Thymus (tissue), 11 donors: ENCODE data around the gene TTI1. TPM values are rescaled to one million over a fixed set of nuclear protein-coding genes. Genes with fewer than 3 reads are reported as not detected.

ENCODE experiments used
- DNase-seq, 9 donors: peaks; one replicate each; pipeline ENCODE4 v3.0.0-alpha.2; 2013; ENCODE audit warnings: low spot score in 9 of 9, low read depth in 6 of 9, missing footprints in 1 of 9
- H3K27ac ChIP-seq, 2 donors: one replicate each; pipeline ENCODE4 v1.5.1; 2013; ENCODE audit warnings: control low read depth in 1 of 2, low read depth in 1 of 2, low read length in 1 of 2, mild to moderate bottlenecking in 1 of 2, moderate library complexity in 1 of 2
- H3K27me3 ChIP-seq, 2 donors: one replicate each; pipeline ENCODE4 v1.5.1; 2013; ENCODE audit warnings: low read length in 1 of 2; ENCODE audit not compliant: control insufficient read depth in 2 of 2, insufficient read depth in 1 of 2
- H3K36me3 ChIP-seq, 2 donors: one replicate each; pipeline ENCODE4 v1.5.1; 2013; ENCODE audit warnings: low read length in 1 of 2, mild to moderate bottlenecking in 1 of 2, moderate library complexity in 1 of 2; ENCODE audit not compliant: control insufficient read depth in 2 of 2, insufficient read depth in 2 of 2
- H3K4me1 ChIP-seq, 2 donors: one replicate each; pipeline ENCODE4 v1.5.1; 2013; ENCODE audit warnings: low read length in 2 of 2; ENCODE audit not compliant: control insufficient read depth in 2 of 2, insufficient read depth in 2 of 2
- H3K4me3 ChIP-seq, 2 donors: one replicate each; pipeline ENCODE4 v1.5.1; 2013; ENCODE audit warnings: low read length in 2 of 2, control low read depth in 1 of 2, mild to moderate bottlenecking in 1 of 2
- H3K9me3 ChIP-seq, 2 donors: one replicate each; pipeline ENCODE4 v1.5.1; 2013; ENCODE audit warnings: low read length in 1 of 2, mild to moderate bottlenecking in 1 of 2; ENCODE audit not compliant: control insufficient read depth in 2 of 2, insufficient read depth in 1 of 2
- WGBS: extraction: QIAGEN DNeasy Blood & Tissue Kit; methylation state at CpG from one replicate; pipeline ENCODE4 v1.1.7; 2013; 5-methylcytosine and 5-hydroxymethylcytosine counted together
- polyA plus RNA-seq: library from polyadenylated mRNA; stranded (reverse); fragments of 200-250 nt; gene quantifications from one replicate; pipeline ENCODE4 v1.2.3, GENCODE V29; 2013
- total RNA-seq: library from RNA; stranded (reverse); fragments of 120-200 nt; gene quantifications from one replicate; pipeline ENCODE4 v1.2.4, GENCODE V29; 2013
- donor health status: healthy.

Gene TTI1
- total and polyA plus RNA-seq, 2 donors, result 11.2 to 15.4 TPM

DNA sequence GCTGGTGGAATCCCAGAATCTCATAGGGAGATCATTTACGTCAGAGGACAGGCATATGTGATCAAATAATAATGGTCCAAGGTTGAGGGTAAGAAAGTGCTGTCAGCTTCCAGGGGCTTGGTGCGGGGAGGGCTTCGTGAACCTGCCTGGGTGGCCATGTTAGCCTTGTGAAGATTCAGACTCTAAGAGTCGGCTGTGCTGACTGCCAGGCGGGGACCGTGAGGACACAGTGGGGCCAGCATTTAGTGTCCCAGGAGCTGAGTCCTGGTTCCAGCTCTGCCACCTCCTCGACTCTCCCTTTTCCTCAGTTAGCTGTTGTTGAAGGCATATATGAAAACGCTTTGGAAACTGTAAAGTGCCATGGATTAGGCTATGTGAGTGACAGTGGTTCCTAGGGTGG lies 96.8 kb downstream of the TTI1 start:
- no peaks in the 10 kb centered on the region for H3K36me3 ChIP-seq
- no peak for DNase-seq
- no peak overlapping the region for H3K4me3 ChIP-seq
- H3K9me3 ChIP-seq, result no peaks in the 10 kb centered on the region
- no peaks in the 10 kb centered on the region for H3K27me3 ChIP-seq
- no peaks in the 10 kb centered on the region for H3K4me1 ChIP-seq
- H3K27ac ChIP-seq, result no peak overlapping the region
- WGBS, result 95% methylated on average over 8 of the region's 8 CpGs

- Histone ChIP-seq H3K27me3 (no peaks in the 10 kb centered on the region), H3K9me3 (no peaks in the 10 kb centered on the region), H3K4me3 (no peak overlapping the region), H3K4me1 (no peaks in the 10 kb centered on the region), H3K27ac (no peak overlapping the region), H3K36me3 (no peaks in the 10 kb centered on the region)
- DNase-seq, result no peak
- WGBS, result 97% methylated on average over 10 of the region's 10 CpGs
Observed at GRCh38 chr20:37936041-37936440, 97.2 kb downstream of the TTI1 start.

DNA sequence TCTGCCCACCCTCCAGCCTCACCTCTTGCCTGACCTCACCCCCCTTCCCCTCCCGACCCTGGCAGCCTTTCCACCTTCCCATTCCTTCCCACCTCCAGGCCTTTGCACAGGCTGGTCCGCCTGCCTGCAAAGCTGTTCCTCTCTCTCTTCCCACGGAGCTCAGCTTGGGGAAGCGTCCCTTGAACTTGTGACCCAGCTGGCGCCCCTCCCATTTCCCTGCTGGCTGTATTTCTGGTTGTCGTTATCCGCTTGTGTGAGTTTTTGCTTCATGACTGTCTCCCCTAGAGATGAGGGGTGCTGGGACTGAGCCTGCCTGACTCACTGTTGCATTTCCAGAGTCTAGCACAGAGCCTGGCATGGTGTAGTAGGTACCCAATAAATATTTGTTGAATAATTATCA lies 97.8 kb downstream of the TTI1 start:
- DNase-seq, result no peak
- H3K36me3 ChIP-seq, result no peaks in the 10 kb centered on the region
- 82% methylated on average over 7 of the region's 7 CpGs for WGBS
- no peak overlapping the region for H3K4me3 ChIP-seq
- no peak overlapping the region for H3K27ac ChIP-seq
- no peaks in the 10 kb centered on the region for H3K4me1 ChIP-seq
- no peaks in the 10 kb centered on the region for H3K9me3 ChIP-seq
- H3K27me3 ChIP-seq, result no peaks in the 10 kb centered on the region

GRCh38 chr20:37934634-37935375 lies 98.5 kb downstream of the TTI1 start:
- 93% methylated on average over 14 of the region's 14 CpGs for WGBS
- Histone ChIP-seq H3K4me3 (no peak overlapping the region), H3K36me3 (no peaks in the 10 kb centered on the region), H3K4me1 (no peaks in the 10 kb centered on the region), H3K27me3 (no peaks in the 10 kb centered on the region), H3K9me3 (no peaks in the 10 kb centered on the region), H3K27ac (no peak overlapping the region)
- no peak for DNase-seq

- WGBS, result 93% methylated on average over 15 of the region's 15 CpGs
- Histone ChIP-seq H3K27ac (no peak overlapping the region), H3K27me3 (no peaks in the 10 kb centered on the region), H3K4me3 (no peak overlapping the region), H3K4me1 (no peaks in the 10 kb centered on the region), H3K36me3 (no peaks in the 10 kb centered on the region), H3K9me3 (no peaks in the 10 kb centered on the region)
- no peak for DNase-seq
Observed at GRCh38 chr20:37933786-37934633, 99.2 kb downstream of the TTI1 start.

Other genes starting within 250 kb of the TTI1 start
- 4.4 TPM for gene VSTM2L, start 130.3 kb downstream of the TTI1 start, total RNA-seq
- 2.7 TPM for gene VSTM2L, start 130.3 kb downstream of the TTI1 start, polyA plus RNA-seq
- gene RPRD1B, start 290 bp upstream of the TTI1 start, total RNA-seq, result 17.6 TPM
- 14.5 TPM for gene RPRD1B, start 290 bp upstream of the TTI1 start, polyA plus RNA-seq
- 9.3 TPM for gene TGM2, start 131.8 kb upstream of the TTI1 start, total RNA-seq
- gene TGM2, start 131.8 kb upstream of the TTI1 start, polyA plus RNA-seq, result 47.2 TPM
- gene KIAA1755, start 227.3 kb upstream of the TTI1 start, total RNA-seq, result 0.66 TPM
- gene KIAA1755, start 227.3 kb upstream of the TTI1 start, polyA plus RNA-seq, result 5.5 TPM